Activated naive CD8-positive, alpha-beta T cell treated with anti-CD3 and anti-CD28 coated beads, Interleukin-2, amount 50 U/mL, for 16 hours (primary cell): ENCODE data around the gene BLTP3A.
"Not testable (repeated sequence)": the region's sequence is repeated elsewhere in the genome, so short reads cannot be mapped to it uniquely, and the experiment has no call there.

ENCODE experiments used
- DNase-seq: peaks from one replicate; pipeline ENCODE4 v3.0.0-alpha.2; 2020; ENCODE audit warnings: low read depth, low spot score

BLTP3A gene

GRCh38 chr6:34791701-34792604 lies at the start of gene BLTP3A:
Gene BLTP3A (plus strand): TSS chr6:34792083. CDS start chr6:34792251, 168 bp downstream.
- DNase-seq = peak; percentile 49

GRCh38 chr6:34742094-34742493 lies 49.8 kb upstream of the BLTP3A start:
- no peak for DNase-seq

- no peak for DNase-seq
Observed at GRCh38 chr6:34743625-34744293, 48.1 kb upstream of the BLTP3A start.

- not testable (repeated sequence) for DNase-seq
Observed at GRCh38 chr6:34744294-34744647, 47.6 kb upstream of the BLTP3A start.

- no peak for DNase-seq
Observed at GRCh38 chr6:34745277-34746103, 46.4 kb upstream of the BLTP3A start.

- no peak for DNase-seq
Observed at GRCh38 chr6:34746104-34746846, 45.6 kb upstream of the BLTP3A start.

GRCh38 chr6:34748757-34749156 lies 43.1 kb upstream of the BLTP3A start:
- DNase-seq = no peak

GRCh38 chr6:34756513-34756856 lies 35.4 kb upstream of the BLTP3A start:
- DNase-seq = not testable (repeated sequence)

GRCh38 chr6:34757687-34758274 lies 34.1 kb upstream of the BLTP3A start:
- DNase-seq = no peak

GRCh38 chr6:34760108-34760507 lies 31.8 kb upstream of the BLTP3A start:
- no peak for DNase-seq

- not testable (repeated sequence) for DNase-seq
Observed at GRCh38 chr6:34761681-34762080, 30.2 kb upstream of the BLTP3A start.

- DNase-seq = no peak
Observed at GRCh38 chr6:34768148-34768547, 23.7 kb upstream of the BLTP3A start.

- no peak for DNase-seq
Observed at GRCh38 chr6:34771727-34772126, 20.2 kb upstream of the BLTP3A start.

- no peak for DNase-seq
Observed at GRCh38 chr6:34772940-34773339, 18.9 kb upstream of the BLTP3A start.

GRCh38 chr6:34773916-34774315 lies 18.0 kb upstream of the BLTP3A start:
- no peak for DNase-seq

- no peak for DNase-seq
Observed at GRCh38 chr6:34774967-34775366, 16.9 kb upstream of the BLTP3A start.

- DNase-seq = not testable (repeated sequence)
Observed at GRCh38 chr6:34785375-34785774, 6.5 kb upstream of the BLTP3A start.

GRCh38 chr6:34787152-34787551 lies 4.7 kb upstream of the BLTP3A start:
- DNase-seq = not testable (repeated sequence)

GRCh38 chr6:34788111-34788510 lies 3.8 kb upstream of the BLTP3A start:
- no peak for DNase-seq

- no peak for DNase-seq
Observed at GRCh38 chr6:34791164-34791700, 651 bp upstream of the BLTP3A start.
